Prostate gland (tissue), 2 donors: ENCODE measurements around the gene CARS1. TPM values are rescaled to one million over a fixed set of nuclear protein-coding genes. Genes with fewer than 3 reads are reported as not detected.

ENCODE experiments used
- DNase-seq: peaks from one replicate; pipeline ENCODE4 v3.0.0-alpha.2; 2019; ENCODE audit warnings: low spot score
- H3K27ac ChIP-seq, 2 donors: fragments of 200-600 bp; sonication (generic); 2 replicates each; pipeline ENCODE4 v1.5.1; 2017 to 2019
- H3K27me3 ChIP-seq: fragments of 200-600 bp; sonication (generic); replicated peaks from 2 replicates; pipeline ENCODE4 v1.5.1; 2019; ENCODE audit not compliant: insufficient read depth
- H3K36me3 ChIP-seq, 2 donors: fragments of 200-600 bp; sonication (generic); 1 replicate in 1 of 2; 2 replicates in 1 of 2; pipeline versions ENCODE4 v1.5.1 to v1.8.1; 2017 to 2019
- H3K4me1 ChIP-seq: fragments of 200-600 bp; sonication (generic); replicated peaks from 2 replicates; pipeline ENCODE4 v1.5.1; 2019
- H3K4me3 ChIP-seq, 2 donors: fragments of 200-600 bp; sonication (generic); 2 replicates each; pipeline ENCODE4 v1.5.1; 2017 to 2019
- H3K9me3 ChIP-seq: fragments of 200-600 bp; sonication (generic); 2 replicates; pipeline ENCODE4 v1.5.1; 2017
- POLR2A ChIP-seq: fragments of 450-650 bp; IDR thresholded peaks from one replicate; pipeline ENCODE4 v1.6.1; 2016; ENCODE audit warnings: antibody characterized with exemption, mild to moderate bottlenecking
- POLR2AphosphoS5 ChIP-seq: sonication (generic); formaldehyde crosslinking; IDR thresholded peaks from one replicate; pipeline ENCODE4 v1.6.1; 2017; ENCODE audit warnings: antibody characterized with exemption
- WGBS: methylation state at CpG from one replicate; pipeline ENCODE4 v1.1.5; 2018; 5-methylcytosine and 5-hydroxymethylcytosine counted together
- intact Hi-C: fragments of 100-400 bp; cut with DNase I; formaldehyde crosslinking; loops from one replicate; pipeline ENCODE4 v1.14.2; 2022
- total RNA-seq, 2 donors: library from RNA; depleted of rRNA; stranded (reverse); fragments of >200 nt; gene quantifications; one replicate each; pipeline ENCODE4 v1.1.0, GENCODE V29; 2016
- TF ChIP-seq, protein P1 (sequence below), 4 experiments: fragments of 200-600 bp in 2 of 4; fragments of 450-650 bp in 2 of 4; sonication (generic) in 2 of 4; IDR thresholded peaks; 1 replicate in 3 of 4; 2 replicates in 1 of 4; pipeline ENCODE4 v1.5.1; 2016 to 2019; ENCODE audit warnings: antibody characterized with exemption in 4 of 4, mild to moderate bottlenecking in 2 of 4, moderate library complexity in 2 of 4

Gene CARS1
- total RNA-seq, 2 donors from 2014 or later = 25.6 to 28.9 TPM

DNA sequence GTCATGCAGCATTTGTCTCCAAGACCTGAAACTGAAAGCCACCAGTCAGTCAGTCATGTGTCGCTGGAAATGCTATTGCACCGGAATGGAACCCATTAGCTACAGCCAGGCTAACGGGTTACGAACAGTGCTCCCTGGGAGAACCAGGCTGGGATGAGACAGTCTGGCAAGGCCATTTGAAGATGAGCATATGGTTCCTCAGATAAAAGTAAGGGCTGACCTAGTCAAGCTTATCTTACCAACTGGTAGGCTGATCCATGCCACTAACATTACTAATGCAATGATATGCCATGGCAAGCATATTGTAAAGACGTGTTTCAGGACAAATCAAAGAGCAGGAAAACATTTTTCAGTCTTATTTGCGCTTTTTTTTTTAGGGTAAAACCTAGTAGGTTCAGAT lies 93.5 kb downstream of the CARS1 start:
- intact Hi-C loops = no loop called here
- WGBS = 92% methylated on average over 6 of the region's 6 CpGs
- Histone ChIP-seq H3K4me3 (no peak overlapping the region), H3K36me3 (no peaks in the 10 kb centered on the region), H3K4me1 (no peaks in the 10 kb centered on the region), H3K27me3 (no peaks in the 10 kb centered on the region), H3K9me3 (no peaks in the 10 kb centered on the region), H3K27ac (no peak overlapping the region)
- TF ChIP-seq POLR2AphosphoS5 = no peak
- TF ChIP-seq POLR2A = no peak
- TF ChIP-seq, protein P1, sequence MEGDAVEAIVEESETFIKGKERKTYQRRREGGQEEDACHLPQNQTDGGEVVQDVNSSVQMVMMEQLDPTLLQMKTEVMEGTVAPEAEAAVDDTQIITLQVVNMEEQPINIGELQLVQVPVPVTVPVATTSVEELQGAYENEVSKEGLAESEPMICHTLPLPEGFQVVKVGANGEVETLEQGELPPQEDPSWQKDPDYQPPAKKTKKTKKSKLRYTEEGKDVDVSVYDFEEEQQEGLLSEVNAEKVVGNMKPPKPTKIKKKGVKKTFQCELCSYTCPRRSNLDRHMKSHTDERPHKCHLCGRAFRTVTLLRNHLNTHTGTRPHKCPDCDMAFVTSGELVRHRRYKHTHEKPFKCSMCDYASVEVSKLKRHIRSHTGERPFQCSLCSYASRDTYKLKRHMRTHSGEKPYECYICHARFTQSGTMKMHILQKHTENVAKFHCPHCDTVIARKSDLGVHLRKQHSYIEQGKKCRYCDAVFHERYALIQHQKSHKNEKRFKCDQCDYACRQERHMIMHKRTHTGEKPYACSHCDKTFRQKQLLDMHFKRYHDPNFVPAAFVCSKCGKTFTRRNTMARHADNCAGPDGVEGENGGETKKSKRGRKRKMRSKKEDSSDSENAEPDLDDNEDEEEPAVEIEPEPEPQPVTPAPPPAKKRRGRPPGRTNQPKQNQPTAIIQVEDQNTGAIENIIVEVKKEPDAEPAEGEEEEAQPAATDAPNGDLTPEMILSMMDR (IDR thresholded peaks at IDR 0.05) = no peak
- DNase-seq = no peak

DNA sequence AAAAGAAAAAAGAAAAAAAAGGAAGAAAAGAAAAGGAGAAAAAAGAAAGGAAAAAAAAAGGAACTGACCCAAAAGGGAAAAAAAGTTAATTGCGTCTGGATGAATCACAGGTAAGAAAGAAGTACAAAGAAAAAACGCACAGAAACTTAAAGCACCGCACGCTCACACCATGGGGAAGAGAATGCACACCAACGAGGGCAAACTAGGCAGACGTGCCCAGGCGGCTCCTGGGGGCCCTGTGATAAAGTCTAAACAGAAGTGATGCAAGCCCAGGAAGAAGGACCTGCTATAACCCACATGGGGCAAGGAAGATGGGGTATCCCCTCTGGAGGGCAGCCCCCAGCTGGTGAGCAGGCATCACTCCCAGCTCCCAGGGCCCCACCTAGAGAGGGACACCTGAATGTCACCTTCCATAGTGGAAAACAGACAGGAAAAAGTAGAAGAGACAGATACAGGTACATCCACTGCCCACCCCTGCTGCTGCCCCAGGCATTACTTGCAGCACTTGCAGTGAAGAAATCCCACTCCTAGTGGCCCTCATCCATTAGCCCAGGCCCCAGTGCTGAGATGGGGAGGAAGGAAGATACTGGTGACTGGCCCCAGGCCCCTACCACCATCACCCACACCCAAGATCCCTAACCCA lies 94.0 kb downstream of the CARS1 start:
- H3K27me3 ChIP-seq = no peaks in the 10 kb centered on the region
- no peaks in the 10 kb centered on the region for H3K4me1 ChIP-seq
- no peaks in the 10 kb centered on the region for H3K9me3 ChIP-seq
- no peak overlapping the region for H3K4me3 ChIP-seq
- H3K27ac ChIP-seq = no peak overlapping the region
- DNase-seq = no peak
- TF ChIP-seq, protein P1 (IDR thresholded peaks at IDR 0.05) = no peak
- TF ChIP-seq POLR2A (no peak), POLR2AphosphoS5 (no peak)
- WGBS = 74% methylated on average over 7 of the region's 7 CpGs
- intact Hi-C loops = no loop called here
- peaks cover 0 to 1% of the 10 kb centered on the region in 2 donors for H3K36me3 ChIP-seq

DNA sequence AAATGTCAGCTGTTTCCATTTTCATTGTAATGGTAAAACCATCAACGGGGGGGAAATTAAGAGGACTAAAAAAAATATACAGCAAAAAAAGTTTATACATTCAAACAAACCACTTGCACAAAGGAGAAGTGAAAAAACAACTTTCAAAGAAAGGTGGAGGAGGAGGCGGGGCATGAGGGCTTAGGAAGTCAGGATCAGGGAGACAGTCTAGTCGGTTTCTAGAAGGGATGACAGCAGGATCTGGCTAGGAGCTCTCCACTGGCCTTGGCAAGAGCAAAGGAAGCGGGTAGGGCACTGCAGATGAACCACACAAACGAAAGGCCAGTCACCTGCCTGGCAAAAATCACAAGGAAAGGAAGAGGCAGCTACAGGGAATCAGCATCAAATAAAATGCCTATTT lies 96.1 kb downstream of the CARS1 start:
- H3K36me3 ChIP-seq = peaks cover 0 to 7% of the 10 kb centered on the region in 2 donors
- 73% methylated on average over 5 of the region's 5 CpGs for WGBS
- H3K4me1 ChIP-seq = no peaks in the 10 kb centered on the region
- no peaks in the 10 kb centered on the region for H3K27me3 ChIP-seq
- H3K9me3 ChIP-seq = no peaks in the 10 kb centered on the region
- no peak overlapping the region for H3K4me3 ChIP-seq
- intact Hi-C loops = no loop called here
- TF ChIP-seq, protein P1 (IDR thresholded peaks at IDR 0.05) = no peak
- no peak for TF ChIP-seq POLR2AphosphoS5
- no peak for TF ChIP-seq POLR2A
- DNase-seq = no peak
- H3K27ac ChIP-seq = no peak overlapping the region

DNA sequence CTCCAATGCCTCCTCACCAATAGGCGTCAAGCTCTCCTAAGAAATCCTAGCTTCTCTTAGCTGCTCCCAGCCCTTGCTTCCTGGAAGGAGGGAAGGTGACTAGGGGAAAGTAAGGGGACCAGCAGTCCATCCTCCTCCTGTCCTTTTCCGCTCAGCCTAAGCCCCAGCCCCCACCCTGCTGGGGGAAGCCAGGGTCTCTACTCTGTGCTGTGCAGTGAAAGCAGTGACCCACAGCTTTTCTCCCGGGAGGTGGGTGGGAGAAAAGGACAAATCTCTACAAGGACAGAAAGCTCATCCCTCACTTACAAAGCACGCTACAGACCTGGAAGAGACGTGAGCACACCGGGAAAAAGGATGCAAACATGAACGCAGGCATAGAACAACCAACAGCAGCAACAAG lies 97.1 kb downstream of the CARS1 start:
- 95% methylated on average over 7 of the region's 7 CpGs for WGBS
- H3K9me3 ChIP-seq = no peaks in the 10 kb centered on the region
- H3K36me3 ChIP-seq = peaks cover 0 to 7% of the 10 kb centered on the region in 2 donors
- no peak for TF ChIP-seq POLR2AphosphoS5
- TF ChIP-seq, protein P1 (IDR thresholded peaks at IDR 0.05) = no peak
- no peak for TF ChIP-seq POLR2A
- no peaks in the 10 kb centered on the region for H3K4me1 ChIP-seq
- intact Hi-C loops = no loop called here
- DNase-seq = no peak
- no peak overlapping the region for H3K27ac ChIP-seq
- no peak overlapping the region for H3K4me3 ChIP-seq
- no peaks in the 10 kb centered on the region for H3K27me3 ChIP-seq

DNA sequence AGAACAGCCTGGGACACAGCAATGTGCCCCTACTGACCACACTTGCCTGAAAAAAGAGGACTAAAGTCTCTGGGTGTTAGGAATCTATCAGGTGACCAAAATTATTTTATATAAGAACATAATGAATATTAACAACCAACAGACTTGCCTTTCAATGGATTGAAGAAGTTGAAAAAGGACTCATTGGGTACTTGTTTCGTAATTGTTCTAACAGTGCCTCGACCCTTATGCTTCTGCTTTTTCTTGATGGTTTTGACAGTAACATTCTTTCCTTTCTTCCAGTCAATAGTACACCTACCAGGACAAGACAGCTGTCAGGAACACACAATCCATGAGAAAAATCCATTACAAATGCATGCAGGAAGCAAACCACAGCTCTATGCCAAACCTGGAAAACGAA lies 99.0 kb downstream of the CARS1 start:
- Histone ChIP-seq H3K4me3 (no peak overlapping the region), H3K27ac (no peak overlapping the region), H3K27me3 (no peaks in the 10 kb centered on the region), H3K36me3 (peaks cover 0 to 14% of the 10 kb centered on the region in 2 donors), H3K4me1 (no peaks in the 10 kb centered on the region), H3K9me3 (no peaks in the 10 kb centered on the region)
- TF ChIP-seq POLR2A (no peak), POLR2AphosphoS5 (no peak)
- TF ChIP-seq, protein P1 (IDR thresholded peaks at IDR 0.05) = no peak
- 72% methylated on average over 3 of the region's 3 CpGs for WGBS
- intact Hi-C loops = no loop called here
- DNase-seq = no peak
